GM12801 (cell line): ENCODE data around the gene MISP.

ENCODE experiments used
- TF ChIP-seq, protein P1 (sequence below): IDR thresholded peaks from one replicate; pipeline ENCODE4 v1.5.1; 2011; ENCODE audit warnings: control low read depth; ENCODE audit not compliant: insufficient read length; ENCODE audit errors: extremely low read depth

The MISP gene

DNA sequence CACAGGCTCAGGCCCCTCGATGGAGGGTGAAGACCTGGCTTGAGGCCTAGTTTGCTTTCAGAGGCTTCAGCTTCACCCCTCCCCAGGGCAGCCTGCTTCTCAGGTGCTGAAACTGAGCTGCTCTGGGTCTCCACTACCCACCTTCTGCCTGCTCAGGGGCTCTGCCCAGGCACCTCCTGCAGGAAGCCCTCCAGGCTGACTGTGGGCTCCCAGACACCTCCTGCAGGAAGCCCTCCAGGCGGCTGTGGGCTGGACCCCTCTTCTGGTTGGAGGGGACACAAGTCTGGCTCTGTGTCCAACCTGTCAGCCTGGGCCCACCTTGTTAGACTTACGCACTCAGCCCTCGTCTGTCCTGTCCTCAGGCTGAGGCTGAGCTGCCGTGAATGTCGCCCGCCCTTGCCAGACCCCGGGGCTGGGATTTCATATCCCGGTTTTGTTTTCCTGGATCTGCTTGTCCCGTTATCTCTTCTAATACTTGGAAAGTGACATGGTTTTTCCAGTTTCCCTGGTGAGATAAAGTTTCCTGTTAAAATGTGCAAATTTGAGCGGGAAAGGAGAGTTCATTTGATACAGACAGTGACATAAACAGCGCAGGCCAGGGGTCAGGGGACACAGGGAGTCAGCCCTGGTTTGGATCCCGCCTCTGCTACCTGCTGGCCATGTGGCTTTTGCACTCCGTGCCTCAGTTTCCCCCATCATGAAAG is 20.8 kb upstream of the MISP start:
- TF ChIP-seq, protein P1, sequence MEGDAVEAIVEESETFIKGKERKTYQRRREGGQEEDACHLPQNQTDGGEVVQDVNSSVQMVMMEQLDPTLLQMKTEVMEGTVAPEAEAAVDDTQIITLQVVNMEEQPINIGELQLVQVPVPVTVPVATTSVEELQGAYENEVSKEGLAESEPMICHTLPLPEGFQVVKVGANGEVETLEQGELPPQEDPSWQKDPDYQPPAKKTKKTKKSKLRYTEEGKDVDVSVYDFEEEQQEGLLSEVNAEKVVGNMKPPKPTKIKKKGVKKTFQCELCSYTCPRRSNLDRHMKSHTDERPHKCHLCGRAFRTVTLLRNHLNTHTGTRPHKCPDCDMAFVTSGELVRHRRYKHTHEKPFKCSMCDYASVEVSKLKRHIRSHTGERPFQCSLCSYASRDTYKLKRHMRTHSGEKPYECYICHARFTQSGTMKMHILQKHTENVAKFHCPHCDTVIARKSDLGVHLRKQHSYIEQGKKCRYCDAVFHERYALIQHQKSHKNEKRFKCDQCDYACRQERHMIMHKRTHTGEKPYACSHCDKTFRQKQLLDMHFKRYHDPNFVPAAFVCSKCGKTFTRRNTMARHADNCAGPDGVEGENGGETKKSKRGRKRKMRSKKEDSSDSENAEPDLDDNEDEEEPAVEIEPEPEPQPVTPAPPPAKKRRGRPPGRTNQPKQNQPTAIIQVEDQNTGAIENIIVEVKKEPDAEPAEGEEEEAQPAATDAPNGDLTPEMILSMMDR = no peak

GRCh38 chr19:731000-731399 is 19.9 kb upstream of the MISP start:
- TF ChIP-seq, protein P1 = no peak

GRCh38 chr19:732148-733069 is 18.5 kb upstream of the MISP start:
- TF ChIP-seq, protein P1 = no peak

- TF ChIP-seq, protein P1 = no peak
Measured at GRCh38 chr19:734716-735115, 16.2 kb upstream of the MISP start.

DNA sequence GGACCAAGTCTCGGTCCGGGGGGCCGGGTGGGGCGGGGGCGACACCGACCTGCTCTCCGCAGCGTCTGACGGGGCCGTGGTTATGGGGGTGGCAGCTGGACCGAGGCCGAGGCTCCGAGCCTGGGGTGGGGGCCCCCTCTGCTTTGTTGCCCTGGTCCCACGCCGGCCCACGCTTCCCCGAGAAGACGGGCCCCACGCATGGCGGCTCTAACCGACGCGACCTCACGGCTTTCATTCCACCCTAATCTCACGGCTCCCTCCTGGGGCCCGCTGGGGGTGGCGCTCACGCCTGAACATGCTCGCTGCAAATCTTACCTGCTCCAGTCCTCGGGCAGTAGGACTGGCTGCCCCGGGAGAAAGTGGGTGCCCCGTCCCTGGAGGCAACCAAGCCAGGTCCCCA is 14.8 kb upstream of the MISP start:
- TF ChIP-seq, protein P1 = no peak

DNA sequence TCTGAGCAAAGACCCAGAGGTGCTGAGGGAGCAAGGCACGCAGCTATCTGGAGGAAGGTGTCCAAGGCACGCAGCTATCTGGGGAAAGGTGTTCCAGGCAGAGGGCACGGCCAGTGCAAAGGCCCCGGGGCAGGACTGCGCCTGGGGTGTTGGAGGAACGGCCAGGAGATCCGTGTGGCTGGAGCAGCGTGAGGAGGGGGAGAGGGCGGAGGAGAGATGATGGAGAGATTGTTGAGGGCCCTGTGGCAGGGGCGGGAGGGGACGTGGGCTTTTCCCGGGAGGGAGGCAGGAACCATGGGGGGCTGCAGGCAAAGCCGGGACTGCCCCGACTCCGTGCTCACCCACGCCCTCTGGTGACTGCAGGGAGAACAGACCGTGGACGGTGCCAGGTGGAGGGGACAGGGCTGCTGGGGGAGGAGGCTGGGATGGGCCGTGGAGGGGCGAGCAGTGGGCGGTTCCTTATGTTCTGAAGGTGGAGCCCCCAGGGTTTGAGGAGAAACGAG is 13.3 kb upstream of the MISP start:
- TF ChIP-seq, protein P1 = no peak

DNA sequence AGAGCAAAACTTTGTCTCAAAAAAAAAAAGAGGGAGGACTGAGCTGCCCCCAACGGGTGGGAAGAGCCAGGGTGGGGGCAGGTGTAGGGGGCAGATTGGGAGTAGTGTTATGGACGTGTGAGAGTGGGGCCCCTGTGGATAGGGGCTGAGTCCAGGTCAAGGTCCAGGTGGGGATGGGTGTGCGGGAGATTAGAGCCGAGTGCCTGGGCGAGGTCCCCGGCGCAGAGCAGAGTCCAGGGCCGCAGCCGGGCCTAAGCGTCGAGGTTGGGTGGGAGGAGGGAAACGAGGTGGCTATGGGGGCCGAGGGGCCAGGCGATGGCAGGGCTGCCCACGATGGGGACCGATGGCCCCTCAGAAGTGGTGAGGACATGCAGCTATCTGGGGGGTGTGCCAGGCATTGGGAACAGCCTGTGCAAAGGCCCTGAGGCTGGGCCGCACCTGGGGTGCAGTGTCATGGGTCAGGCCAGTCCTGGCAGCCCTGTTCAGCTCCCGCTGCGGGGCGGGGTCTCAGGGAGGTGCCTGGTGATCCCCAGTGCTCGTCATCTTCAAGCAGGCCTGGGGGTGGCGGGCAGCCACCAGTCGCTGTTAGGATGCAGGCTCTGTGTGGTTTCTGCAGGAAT is 12.3 kb upstream of the MISP start:
- TF ChIP-seq, protein P1 = no peak
